Thyroid gland (tissue), 4 donors: Measurements from ENCODE around the gene DIP2C.

Experiments used
- CTCF ChIP-seq, 6 experiments: fragments of 200-600 bp in 3 of 6; fragments of 450-650 bp in 3 of 6; sonication (generic) in 3 of 6; IDR thresholded peaks; one replicate each; pipeline ENCODE4 v1.5.1; 2016 to 2019; ENCODE audit warnings: antibody characterized with exemption in 6 of 6, mild to moderate bottlenecking in 2 of 6, inconsistent platforms in 1 of 6, moderate library complexity in 1 of 6
- POLR2A ChIP-seq, 2 donors: fragments of 450-650 bp; IDR thresholded peaks; one replicate each; pipeline ENCODE4 v1.6.1; 2017; ENCODE audit warnings: antibody characterized with exemption in 2 of 2, mild to moderate bottlenecking in 2 of 2, moderate library complexity in 1 of 2

GRCh38 chr10:630581-631073 lies 58.8 kb downstream of the DIP2C start:
- TF ChIP-seq CTCF (IDR thresholded peaks at IDR 0.05) = no peak
- TF ChIP-seq POLR2A (IDR thresholded peaks at IDR 0.05) = no peak
